K562 (cell line): ENCODE results near the gene ZNF275.

Source experiments
- ARNT ChIP-seq, 2 experiments: fragments of 450-650 bp; IDR thresholded peaks; 2 replicates each; pipeline ENCODE4 v1.6.1; 2016; ENCODE audit warnings: mild to moderate bottlenecking in 1 of 2
- GTF2F1 ChIP-seq: IDR thresholded peaks from 2 replicates; pipeline ENCODE4 v1.6.1; 2011; ENCODE audit warnings: low read depth, low read length, improper control_type of control experiment
- HDAC6 ChIP-seq: IDR thresholded peaks from 2 replicates; pipeline ENCODE4 v1.6.1; 2012; ENCODE audit warnings: low read depth, mild to moderate bottlenecking, control low read depth, inconsistent platforms, low read length, moderate library complexity
- POLR2A ChIP-seq: fragments of 450-650 bp; conservative IDR thresholded peaks from 2 replicates; pipeline ENCODE4 v1.6.1; 2016
- ZBTB43 ChIP-seq: sonication (generic); formaldehyde crosslinking; IDR thresholded peaks from 2 replicates; pipeline ENCODE4 v1.8.0; 2023; ENCODE audit warnings: mild to moderate bottlenecking, missing genetic modification reagents
- ZNF253 ChIP-seq: fragments of 250-450 bp; sonication (Bioruptor Pico); conservative IDR thresholded peaks from 2 replicates; pipeline ENCODE4 v1.6.1; 2021; ENCODE audit warnings: mild to moderate bottlenecking
- TF ChIP-seq, protein P1 (sequence below), 2 experiments: fragments of 450-650 bp; formaldehyde crosslinking in 1 of 2; IDR thresholded peaks; 2 replicates each; pipeline versions ENCODE4 v1.4.0 to v1.6.1; 2014 to 2020; ENCODE audit warnings: mild to moderate bottlenecking in 2 of 2, borderline replicate concordance in 1 of 2, low read depth in 1 of 2
- TF ChIP-seq, protein P2 (sequence below): fragments of 450-650 bp; IDR thresholded peaks from 2 replicates; pipeline ENCODE4 v1.6.1; 2017; ENCODE audit warnings: antibody characterized with exemption, mild to moderate bottlenecking
- TF ChIP-seq, protein P3 (sequence below), 3 experiments: IDR thresholded peaks in 2 of 3; conservative IDR thresholded peaks in 1 of 3; 2 replicates each; pipeline ENCODE4 v1.5.1; 2011 to 2012; ENCODE audit warnings: low read length in 3 of 3, mild to moderate bottlenecking in 3 of 3, control low read depth in 2 of 3, improper control_type of control experiment in 1 of 3, inconsistent platforms in 1 of 3, low read depth in 1 of 3, mixed read lengths in 1 of 3, moderate library complexity in 1 of 3; ENCODE audit not compliant: insufficient read depth in 2 of 3

- TF ChIP-seq, protein P1, sequence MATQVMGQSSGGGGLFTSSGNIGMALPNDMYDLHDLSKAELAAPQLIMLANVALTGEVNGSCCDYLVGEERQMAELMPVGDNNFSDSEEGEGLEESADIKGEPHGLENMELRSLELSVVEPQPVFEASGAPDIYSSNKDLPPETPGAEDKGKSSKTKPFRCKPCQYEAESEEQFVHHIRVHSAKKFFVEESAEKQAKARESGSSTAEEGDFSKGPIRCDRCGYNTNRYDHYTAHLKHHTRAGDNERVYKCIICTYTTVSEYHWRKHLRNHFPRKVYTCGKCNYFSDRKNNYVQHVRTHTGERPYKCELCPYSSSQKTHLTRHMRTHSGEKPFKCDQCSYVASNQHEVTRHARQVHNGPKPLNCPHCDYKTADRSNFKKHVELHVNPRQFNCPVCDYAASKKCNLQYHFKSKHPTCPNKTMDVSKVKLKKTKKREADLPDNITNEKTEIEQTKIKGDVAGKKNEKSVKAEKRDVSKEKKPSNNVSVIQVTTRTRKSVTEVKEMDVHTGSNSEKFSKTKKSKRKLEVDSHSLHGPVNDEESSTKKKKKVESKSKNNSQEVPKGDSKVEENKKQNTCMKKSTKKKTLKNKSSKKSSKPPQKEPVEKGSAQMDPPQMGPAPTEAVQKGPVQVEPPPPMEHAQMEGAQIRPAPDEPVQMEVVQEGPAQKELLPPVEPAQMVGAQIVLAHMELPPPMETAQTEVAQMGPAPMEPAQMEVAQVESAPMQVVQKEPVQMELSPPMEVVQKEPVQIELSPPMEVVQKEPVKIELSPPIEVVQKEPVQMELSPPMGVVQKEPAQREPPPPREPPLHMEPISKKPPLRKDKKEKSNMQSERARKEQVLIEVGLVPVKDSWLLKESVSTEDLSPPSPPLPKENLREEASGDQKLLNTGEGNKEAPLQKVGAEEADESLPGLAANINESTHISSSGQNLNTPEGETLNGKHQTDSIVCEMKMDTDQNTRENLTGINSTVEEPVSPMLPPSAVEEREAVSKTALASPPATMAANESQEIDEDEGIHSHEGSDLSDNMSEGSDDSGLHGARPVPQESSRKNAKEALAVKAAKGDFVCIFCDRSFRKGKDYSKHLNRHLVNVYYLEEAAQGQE (IDR thresholded peaks at IDR 0.05; ENCODE audit: borderline replicate concordance): no peak
- TF ChIP-seq, protein P1 (CRISPR knock-in tag; IDR thresholded peaks at IDR 0.05; ENCODE audit: low read depth): no peak
- TF ChIP-seq, protein P2, sequence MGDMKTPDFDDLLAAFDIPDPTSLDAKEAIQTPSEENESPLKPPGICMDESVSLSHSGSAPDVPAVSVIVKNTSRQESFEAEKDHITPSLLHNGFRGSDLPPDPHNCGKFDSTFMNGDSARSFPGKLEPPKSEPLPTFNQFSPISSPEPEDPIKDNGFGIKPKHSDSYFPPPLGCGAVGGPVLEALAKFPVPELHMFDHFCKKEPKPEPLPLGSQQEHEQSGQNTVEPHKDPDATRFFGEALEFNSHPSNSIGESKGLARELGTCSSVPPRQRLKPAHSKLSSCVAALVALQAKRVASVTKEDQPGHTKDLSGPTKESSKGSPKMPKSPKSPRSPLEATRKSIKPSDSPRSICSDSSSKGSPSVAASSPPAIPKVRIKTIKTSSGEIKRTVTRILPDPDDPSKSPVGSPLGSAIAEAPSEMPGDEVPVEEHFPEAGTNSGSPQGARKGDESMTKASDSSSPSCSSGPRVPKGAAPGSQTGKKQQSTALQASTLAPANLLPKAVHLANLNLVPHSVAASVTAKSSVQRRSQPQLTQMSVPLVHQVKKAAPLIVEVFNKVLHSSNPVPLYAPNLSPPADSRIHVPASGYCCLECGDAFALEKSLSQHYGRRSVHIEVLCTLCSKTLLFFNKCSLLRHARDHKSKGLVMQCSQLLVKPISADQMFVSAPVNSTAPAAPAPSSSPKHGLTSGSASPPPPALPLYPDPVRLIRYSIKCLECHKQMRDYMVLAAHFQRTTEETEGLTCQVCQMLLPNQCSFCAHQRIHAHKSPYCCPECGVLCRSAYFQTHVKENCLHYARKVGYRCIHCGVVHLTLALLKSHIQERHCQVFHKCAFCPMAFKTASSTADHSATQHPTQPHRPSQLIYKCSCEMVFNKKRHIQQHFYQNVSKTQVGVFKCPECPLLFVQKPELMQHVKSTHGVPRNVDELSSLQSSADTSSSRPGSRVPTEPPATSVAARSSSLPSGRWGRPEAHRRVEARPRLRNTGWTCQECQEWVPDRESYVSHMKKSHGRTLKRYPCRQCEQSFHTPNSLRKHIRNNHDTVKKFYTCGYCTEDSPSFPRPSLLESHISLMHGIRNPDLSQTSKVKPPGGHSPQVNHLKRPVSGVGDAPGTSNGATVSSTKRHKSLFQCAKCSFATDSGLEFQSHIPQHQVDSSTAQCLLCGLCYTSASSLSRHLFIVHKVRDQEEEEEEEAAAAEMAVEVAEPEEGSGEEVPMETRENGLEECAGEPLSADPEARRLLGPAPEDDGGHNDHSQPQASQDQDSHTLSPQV: no peak
- TF ChIP-seq ARNT (IDR thresholded peaks at IDR 0.05) (no peak), ZNF253 (no peak), POLR2A (no peak), ZBTB43 (no peak), HDAC6 (no peak), GTF2F1 (no peak)
- TF ChIP-seq, protein P3, sequence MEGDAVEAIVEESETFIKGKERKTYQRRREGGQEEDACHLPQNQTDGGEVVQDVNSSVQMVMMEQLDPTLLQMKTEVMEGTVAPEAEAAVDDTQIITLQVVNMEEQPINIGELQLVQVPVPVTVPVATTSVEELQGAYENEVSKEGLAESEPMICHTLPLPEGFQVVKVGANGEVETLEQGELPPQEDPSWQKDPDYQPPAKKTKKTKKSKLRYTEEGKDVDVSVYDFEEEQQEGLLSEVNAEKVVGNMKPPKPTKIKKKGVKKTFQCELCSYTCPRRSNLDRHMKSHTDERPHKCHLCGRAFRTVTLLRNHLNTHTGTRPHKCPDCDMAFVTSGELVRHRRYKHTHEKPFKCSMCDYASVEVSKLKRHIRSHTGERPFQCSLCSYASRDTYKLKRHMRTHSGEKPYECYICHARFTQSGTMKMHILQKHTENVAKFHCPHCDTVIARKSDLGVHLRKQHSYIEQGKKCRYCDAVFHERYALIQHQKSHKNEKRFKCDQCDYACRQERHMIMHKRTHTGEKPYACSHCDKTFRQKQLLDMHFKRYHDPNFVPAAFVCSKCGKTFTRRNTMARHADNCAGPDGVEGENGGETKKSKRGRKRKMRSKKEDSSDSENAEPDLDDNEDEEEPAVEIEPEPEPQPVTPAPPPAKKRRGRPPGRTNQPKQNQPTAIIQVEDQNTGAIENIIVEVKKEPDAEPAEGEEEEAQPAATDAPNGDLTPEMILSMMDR (IDR thresholded peaks at IDR 0.05 in 2 of 3, conservative IDR thresholded peaks at IDR 0.05 in 1 of 3; ENCODE audit: insufficient read depth in 2 of 3, low read depth in 1 of 3, low read length in 3 of 3): no peak
Measured at GRCh38 chrX:153305972-153306371, 28.0 kb upstream of the ZNF275 start.
